Measurements from ENCODE around the gene MEPCE.
A peak's percentile ranks its signal among the peaks of the same experiment; 100 is the strongest.

The MEPCE gene

DNA sequence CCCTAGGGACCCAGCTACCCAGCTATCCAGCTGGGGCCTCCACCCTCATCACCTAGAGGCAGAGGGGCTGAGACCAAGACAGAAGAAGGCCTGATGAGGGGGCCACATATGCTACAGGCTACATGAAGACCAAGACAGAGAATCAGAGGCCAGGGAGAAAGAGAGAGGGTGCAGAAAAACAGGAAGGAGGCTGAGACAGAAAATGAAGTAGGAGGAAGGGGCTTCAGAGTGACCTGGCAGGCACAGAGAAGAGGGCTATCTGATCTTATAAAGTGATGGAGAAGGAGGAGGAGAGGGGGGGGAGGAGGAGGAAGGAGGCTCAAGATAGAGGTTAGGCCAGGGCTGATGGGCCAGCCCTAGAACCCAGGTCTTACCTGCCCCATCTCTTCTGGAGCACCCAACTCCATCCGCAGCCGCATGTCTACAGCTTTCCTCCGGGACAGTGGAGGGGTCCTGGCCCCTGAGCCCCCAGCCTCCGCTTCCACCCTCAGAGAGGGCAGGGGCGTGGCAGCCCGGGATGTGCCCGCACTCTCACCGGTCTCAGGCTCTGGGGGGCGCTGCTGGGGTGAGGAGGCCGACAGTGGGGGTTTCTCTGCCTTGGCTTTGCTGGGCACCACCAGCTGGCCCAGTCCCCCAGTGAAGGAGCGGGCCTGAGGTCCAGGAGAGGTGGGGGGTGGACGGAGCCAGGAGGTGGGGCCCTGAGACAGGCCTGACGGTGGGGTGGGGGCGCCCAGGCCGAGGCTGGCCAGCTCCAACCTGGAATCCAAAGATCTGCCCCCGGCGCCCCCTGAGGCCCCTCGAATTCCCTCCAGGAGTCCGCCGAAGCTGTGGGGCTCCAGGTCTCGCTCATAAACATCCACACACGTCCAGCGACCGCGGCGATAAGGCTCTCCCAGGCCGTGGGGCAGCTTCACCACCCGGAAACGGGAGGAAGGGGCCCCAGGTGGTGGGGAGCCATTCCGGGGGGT lies 47.6 kb downstream of the MEPCE start:
- peak overlapping the region; percentile 83 for H3K27ac ChIP-seq (ENCODE audit: low read depth, low read length)

DNA sequence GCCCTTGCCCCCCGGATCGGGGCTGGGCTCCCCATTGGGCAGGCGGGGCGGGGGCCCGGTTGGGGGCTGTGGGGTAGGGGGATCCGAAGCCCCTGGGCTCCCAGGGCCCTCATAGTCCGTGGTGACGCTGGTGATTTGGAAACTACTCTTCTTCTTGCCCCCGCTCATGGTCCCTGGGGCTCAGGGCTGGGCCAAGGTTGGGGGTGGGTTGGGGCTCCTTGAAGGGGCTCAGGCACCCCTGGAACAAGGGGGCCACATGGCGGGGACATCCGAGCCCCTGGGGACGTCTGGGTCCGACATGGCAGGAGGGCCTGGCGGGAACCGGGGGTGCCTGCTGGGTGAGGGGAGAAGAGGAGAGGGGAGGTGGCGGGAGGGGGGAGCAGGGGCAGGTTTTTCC lies 48.2 kb downstream of the MEPCE start:
- TF ChIP-seq, protein P1, sequence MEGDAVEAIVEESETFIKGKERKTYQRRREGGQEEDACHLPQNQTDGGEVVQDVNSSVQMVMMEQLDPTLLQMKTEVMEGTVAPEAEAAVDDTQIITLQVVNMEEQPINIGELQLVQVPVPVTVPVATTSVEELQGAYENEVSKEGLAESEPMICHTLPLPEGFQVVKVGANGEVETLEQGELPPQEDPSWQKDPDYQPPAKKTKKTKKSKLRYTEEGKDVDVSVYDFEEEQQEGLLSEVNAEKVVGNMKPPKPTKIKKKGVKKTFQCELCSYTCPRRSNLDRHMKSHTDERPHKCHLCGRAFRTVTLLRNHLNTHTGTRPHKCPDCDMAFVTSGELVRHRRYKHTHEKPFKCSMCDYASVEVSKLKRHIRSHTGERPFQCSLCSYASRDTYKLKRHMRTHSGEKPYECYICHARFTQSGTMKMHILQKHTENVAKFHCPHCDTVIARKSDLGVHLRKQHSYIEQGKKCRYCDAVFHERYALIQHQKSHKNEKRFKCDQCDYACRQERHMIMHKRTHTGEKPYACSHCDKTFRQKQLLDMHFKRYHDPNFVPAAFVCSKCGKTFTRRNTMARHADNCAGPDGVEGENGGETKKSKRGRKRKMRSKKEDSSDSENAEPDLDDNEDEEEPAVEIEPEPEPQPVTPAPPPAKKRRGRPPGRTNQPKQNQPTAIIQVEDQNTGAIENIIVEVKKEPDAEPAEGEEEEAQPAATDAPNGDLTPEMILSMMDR (IDR thresholded peaks at IDR 0.05; ENCODE audit: low read depth, low read length, poor library complexity, severe bottlenecking), result no peak
- TF ChIP-seq EZH2phosphoT487 (IDR thresholded peaks at IDR 0.05; ENCODE audit: borderline replicate concordance, low read length), result no peak
- H3F3A ChIP-seq (ENCODE audit: control insufficient read depth, insufficient read depth), result peaks cover 3% of the 10 kb centered on the region; the same call in 1 of the 2 replicates
- peaks cover 56% of the 10 kb centered on the region for H3K36me3 ChIP-seq (ENCODE audit: control insufficient read depth, low read length)
- peaks cover 60% of the 10 kb centered on the region for H3K4me1 ChIP-seq (ENCODE audit: control insufficient read depth, low read length)
- no peaks in the 10 kb centered on the region for H3K9me2 ChIP-seq (replicated peaks; ENCODE audit: control insufficient read depth, low read length)
- peaks cover 54% of the 10 kb centered on the region for H3K79me2 ChIP-seq (ENCODE audit: control insufficient read depth, low read length)
- H3K9me3 ChIP-seq (ENCODE audit: control insufficient read depth, insufficient read depth, low read length), result no peaks in the 10 kb centered on the region
- H4K20me1 ChIP-seq (ENCODE audit: control insufficient read depth, insufficient read depth, low read depth, low read length), result peaks cover 29% of the 10 kb centered on the region
- peak overlapping the region; percentile 96 for H3K4me3 ChIP-seq (ENCODE audit: low read length)
- H3K27ac ChIP-seq (ENCODE audit: low read depth, low read length), result peak overlapping the region; percentile 83
- peak overlapping the region; percentile 95 for H3K4me2 ChIP-seq (ENCODE audit: low read length)
- no peaks in the 10 kb centered on the region for H3K27me3 ChIP-seq (ENCODE audit: control insufficient read depth, low read length)

More for the DNA sequence above, 47.6 kb downstream of the MEPCE start:
- TF ChIP-seq EZH2phosphoT487 (IDR thresholded peaks at IDR 0.05; ENCODE audit: borderline replicate concordance, low read length), result no peak
- TF ChIP-seq, protein P1 (IDR thresholded peaks at IDR 0.05; ENCODE audit: low read depth, low read length, poor library complexity, severe bottlenecking), result peak; percentile 94
- H3K9me3 ChIP-seq (ENCODE audit: control insufficient read depth, insufficient read depth, low read length), result no peaks in the 10 kb centered on the region
- H3K4me2 ChIP-seq (ENCODE audit: low read length), result peak overlapping the region; percentile 95
- peaks cover 58% of the 10 kb centered on the region for H3K4me1 ChIP-seq (ENCODE audit: control insufficient read depth, low read length)
- peaks cover 29% of the 10 kb centered on the region for H4K20me1 ChIP-seq (ENCODE audit: control insufficient read depth, insufficient read depth, low read depth, low read length)
- peaks cover 54% of the 10 kb centered on the region for H3K79me2 ChIP-seq (ENCODE audit: control insufficient read depth, low read length)
- H3K27me3 ChIP-seq (ENCODE audit: control insufficient read depth, low read length), result no peaks in the 10 kb centered on the region
- H3K36me3 ChIP-seq (ENCODE audit: control insufficient read depth, low read length), result peaks cover 61% of the 10 kb centered on the region
- no peaks in the 10 kb centered on the region for H3K9me2 ChIP-seq (replicated peaks; ENCODE audit: control insufficient read depth, low read length)
- H3F3A ChIP-seq (ENCODE audit: control insufficient read depth, insufficient read depth), result peaks cover 3% of the 10 kb centered on the region; the same call in 1 of the 2 replicates
- peak overlapping the region; percentile 96 for H3K4me3 ChIP-seq (ENCODE audit: low read length)

DNA sequence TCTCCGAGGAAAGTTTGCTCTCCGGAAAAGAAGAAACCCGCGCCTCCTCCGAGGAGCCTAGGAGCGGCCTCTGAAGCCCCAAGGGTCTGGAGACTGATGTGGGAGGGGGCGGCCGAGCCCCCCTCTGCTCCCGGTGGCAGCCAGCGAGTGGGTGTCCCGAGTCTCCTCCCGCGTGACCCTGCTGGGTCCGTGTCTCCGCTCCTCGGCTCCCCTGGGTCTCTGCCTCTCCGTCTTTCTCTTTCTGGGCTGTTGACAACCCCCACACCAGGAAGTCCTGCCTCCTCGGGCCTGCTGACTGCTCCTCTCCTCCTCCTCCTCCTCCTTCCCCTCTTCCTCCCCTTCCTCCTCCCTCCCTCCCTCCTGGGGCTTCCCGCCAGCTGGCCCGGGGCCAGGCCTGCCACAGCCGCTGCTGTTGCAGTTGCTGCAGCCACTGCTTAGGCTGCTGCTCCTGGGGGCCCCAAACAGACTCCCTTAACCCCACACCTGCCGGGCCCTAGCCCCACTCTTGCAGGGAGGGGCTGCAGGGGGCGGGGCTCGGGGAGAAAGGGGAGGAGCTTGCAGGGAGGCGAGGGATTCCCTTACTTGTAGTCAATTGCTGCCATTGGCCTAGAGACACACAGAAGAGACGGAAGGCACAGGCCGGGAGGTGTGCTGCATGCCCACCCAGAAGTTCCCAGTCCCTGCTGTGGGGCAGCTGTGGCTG lies 49.5 kb downstream of the MEPCE start, which contains the start of gene TSC22D4:
Gene TSC22D4 (minus strand): TSS at position 257 of the 703 bp plus-strand sequence. CDS start 1,176 bp downstream, outside the sequence.
- Histone ChIP-seq H3K4me1 (ENCODE audit: control insufficient read depth, low read length) (peaks cover 55% of the 10 kb centered on the region), H3K36me3 (ENCODE audit: control insufficient read depth, low read length) (peaks cover 47% of the 10 kb centered on the region), H3F3A (ENCODE audit: control insufficient read depth, insufficient read depth) (peaks cover 6% of the 10 kb centered on the region; the same call in 1 of the 2 replicates), H3K4me2 (ENCODE audit: low read length) (peak within 1 kb of the TSS; percentile 95), H3K9me2 (replicated peaks; ENCODE audit: control insufficient read depth, low read length) (no peaks in the 10 kb centered on the region), H3K27me3 (ENCODE audit: control insufficient read depth, low read length) (peaks cover 4% of the 10 kb centered on the region), H4K20me1 (ENCODE audit: control insufficient read depth, insufficient read depth, low read depth, low read length) (peaks cover 27% of the 10 kb centered on the region), H3K9me3 (ENCODE audit: control insufficient read depth, insufficient read depth, low read length) (no peaks in the 10 kb centered on the region), H3K79me2 (ENCODE audit: control insufficient read depth, low read length) (peaks cover 53% of the 10 kb centered on the region), H3K4me3 (ENCODE audit: low read length) (peak within 1 kb of the TSS; percentile 96), H3K27ac (ENCODE audit: low read depth, low read length) (peak within 1 kb of the TSS; percentile 83)
- TF ChIP-seq EZH2phosphoT487 (IDR thresholded peaks at IDR 0.05; ENCODE audit: borderline replicate concordance, low read length), result no peak
- TF ChIP-seq, protein P1 (IDR thresholded peaks at IDR 0.05; ENCODE audit: low read depth, low read length, poor library complexity, severe bottlenecking), result no peak

Data from DOHH2 (cell line).